ENCODE measurements around the gene CNTN4. TPM values are rescaled to one million over a fixed set of nuclear protein-coding genes. Genes with fewer than 3 reads are reported as not detected.

The CNTN4 gene
- total and polyA plus RNA-seq, 2 donors (not counting 3 experiments of a cell fraction or from before 2014, with no cell fraction given), result not detected

GRCh38 chr3:2947536-2947935 is 848.9 kb downstream of the CNTN4 start:
- Histone ChIP-seq H3K27ac (ENCODE audit: insufficient read depth, low read depth, low read length) (no peak overlapping the region), H3K4me1 (ENCODE audit: control insufficient read depth, extremely low read depth, insufficient read depth, low read length) (no peaks in the 10 kb centered on the region), H2AFZ (ENCODE audit: low read depth, low read length) (no peak overlapping the region), H3K4me3 (replicated peaks in 1 of 3; ENCODE audit: insufficient read depth in 1 of 3, low read depth in 1 of 3, low read length in 3 of 3) (no peak overlapping the region), H3K4me2 (ENCODE audit: insufficient read depth, low read length) (no peak overlapping the region), H3K9me3 (replicated peaks; ENCODE audit: control insufficient read depth, insufficient read depth, low read length) (no peaks in the 10 kb centered on the region), H3K36me3 (ENCODE audit: control insufficient read depth in 2 of 2, extremely low read depth in 1 of 2, insufficient read depth in 2 of 2, low read length in 2 of 2) (no peaks in the 10 kb centered on the region), H4K20me1 (replicated peaks; ENCODE audit: control insufficient read depth, extremely low read depth, insufficient read depth, low read length) (no peaks in the 10 kb centered on the region), H3K27me3 (ENCODE audit: control insufficient read depth in 2 of 2, insufficient read depth in 2 of 2, low read length in 2 of 2) (no peaks in the 10 kb centered on the region), H3K9me1 (replicated peaks; ENCODE audit: control insufficient read depth, extremely low read depth, insufficient read depth, low read length) (no peaks in the 10 kb centered on the region), H3K79me2 (ENCODE audit: control insufficient read depth, insufficient read depth, low read length) (no peaks in the 10 kb centered on the region), H3K9ac (replicated peaks; ENCODE audit: extremely low read depth, insufficient read depth, low read length) (no peak overlapping the region)
- no peak for TF ChIP-seq MYC (IDR thresholded peaks at IDR 0.05; ENCODE audit: low read depth, low read length)
- TF ChIP-seq JUN (IDR thresholded peaks at IDR 0.05; ENCODE audit: borderline replicate concordance, insufficient read depth, insufficient read length, low read depth), result no peak
- TF ChIP-seq POLR2A (IDR thresholded peaks at IDR 0.05; ENCODE audit: low read depth, low read length), result no peak
- no peak for TF ChIP-seq CTCF (IDR thresholded peaks at IDR 0.05; ENCODE audit: extremely low read depth in 1 of 2, insufficient read depth in 1 of 2, low read depth in 1 of 2, low read length in 2 of 2)
- TF ChIP-seq MAX (IDR thresholded peaks at IDR 0.05; ENCODE audit: insufficient read depth, insufficient read length), result no peak
- no peak for TF ChIP-seq EZH2 (IDR thresholded peaks at IDR 0.05; ENCODE audit: borderline replicate concordance, low read depth, low read length, severe bottlenecking)
- TF ChIP-seq POLR2AphosphoS5 (IDR thresholded peaks at IDR 0.05; ENCODE audit: insufficient read depth, low read depth, low read length), result no peak
- no peak for TF ChIP-seq FOS (IDR thresholded peaks at IDR 0.05; ENCODE audit: borderline replicate concordance, insufficient read depth, low read length)
- TF ChIP-seq GATA2 (IDR thresholded peaks at IDR 0.05; ENCODE audit: insufficient read depth, insufficient read length, low read depth, low read length), result no peak
- CTCF ChIA-PET, result no interaction called here
- dilution Hi-C loops (cut with MboI; ENCODE audit: extremely low pct_ligation_motif_present, low sequenced_read_pairs) (no loop called here), intact Hi-C loops (cut with micrococcal nuclease) (no loop called here)
- DNase-seq (ENCODE audit: low read depth, low spot score) (no peak), FAIRE-seq (no peak)
- POLR2A ChIA-PET, result no interaction called here
- BruUV-seq (replicated peaks), result no TSS peak

All from endothelial cell of umbilical vein (primary cell).